ENCODE results near the gene MRPS22.

- TF ChIP-seq CTCF (IDR thresholded peaks at IDR 0.05) (no peak), POLR2A (IDR thresholded peaks at IDR 0.05) (no peak)
Measured at GRCh38 chr3:139357899-139358298, 14.1 kb downstream of the MRPS22 start.

Data from Peyer's patch (tissue), 4 donors.